ENCODE measurements around the gene YTHDC1.

DNA sequence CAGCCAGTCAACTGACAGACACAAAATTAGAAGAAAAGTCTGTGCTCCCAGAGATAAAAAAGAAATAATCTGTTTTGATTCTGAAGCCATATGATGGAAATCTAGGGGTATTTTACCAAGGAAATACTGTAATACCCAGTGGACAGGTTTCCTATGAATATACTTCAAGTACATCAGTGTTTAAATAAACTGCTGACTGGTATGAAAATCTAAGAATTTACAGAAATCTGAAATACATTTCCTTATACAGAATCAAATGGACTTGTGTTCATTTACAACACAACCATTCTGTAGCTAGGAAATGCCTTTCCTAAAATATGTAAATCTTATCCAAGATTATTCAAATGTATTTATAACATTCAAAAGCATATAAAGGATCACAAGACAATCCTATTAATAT, 13.4 kb downstream of the YTHDC1 start:
- TF ChIP-seq, protein P1, sequence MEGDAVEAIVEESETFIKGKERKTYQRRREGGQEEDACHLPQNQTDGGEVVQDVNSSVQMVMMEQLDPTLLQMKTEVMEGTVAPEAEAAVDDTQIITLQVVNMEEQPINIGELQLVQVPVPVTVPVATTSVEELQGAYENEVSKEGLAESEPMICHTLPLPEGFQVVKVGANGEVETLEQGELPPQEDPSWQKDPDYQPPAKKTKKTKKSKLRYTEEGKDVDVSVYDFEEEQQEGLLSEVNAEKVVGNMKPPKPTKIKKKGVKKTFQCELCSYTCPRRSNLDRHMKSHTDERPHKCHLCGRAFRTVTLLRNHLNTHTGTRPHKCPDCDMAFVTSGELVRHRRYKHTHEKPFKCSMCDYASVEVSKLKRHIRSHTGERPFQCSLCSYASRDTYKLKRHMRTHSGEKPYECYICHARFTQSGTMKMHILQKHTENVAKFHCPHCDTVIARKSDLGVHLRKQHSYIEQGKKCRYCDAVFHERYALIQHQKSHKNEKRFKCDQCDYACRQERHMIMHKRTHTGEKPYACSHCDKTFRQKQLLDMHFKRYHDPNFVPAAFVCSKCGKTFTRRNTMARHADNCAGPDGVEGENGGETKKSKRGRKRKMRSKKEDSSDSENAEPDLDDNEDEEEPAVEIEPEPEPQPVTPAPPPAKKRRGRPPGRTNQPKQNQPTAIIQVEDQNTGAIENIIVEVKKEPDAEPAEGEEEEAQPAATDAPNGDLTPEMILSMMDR (IDR thresholded peaks at IDR 0.05) = no peak
- no peak for TF ChIP-seq POLR2AphosphoS5 (IDR thresholded peaks at IDR 0.05; ENCODE audit: low read depth, low read length)
- no peak for TF ChIP-seq SIN3A (IDR thresholded peaks at IDR 0.05; ENCODE audit: borderline replicate concordance, insufficient read depth, low read depth, low read length)
- TF ChIP-seq, protein P2, sequence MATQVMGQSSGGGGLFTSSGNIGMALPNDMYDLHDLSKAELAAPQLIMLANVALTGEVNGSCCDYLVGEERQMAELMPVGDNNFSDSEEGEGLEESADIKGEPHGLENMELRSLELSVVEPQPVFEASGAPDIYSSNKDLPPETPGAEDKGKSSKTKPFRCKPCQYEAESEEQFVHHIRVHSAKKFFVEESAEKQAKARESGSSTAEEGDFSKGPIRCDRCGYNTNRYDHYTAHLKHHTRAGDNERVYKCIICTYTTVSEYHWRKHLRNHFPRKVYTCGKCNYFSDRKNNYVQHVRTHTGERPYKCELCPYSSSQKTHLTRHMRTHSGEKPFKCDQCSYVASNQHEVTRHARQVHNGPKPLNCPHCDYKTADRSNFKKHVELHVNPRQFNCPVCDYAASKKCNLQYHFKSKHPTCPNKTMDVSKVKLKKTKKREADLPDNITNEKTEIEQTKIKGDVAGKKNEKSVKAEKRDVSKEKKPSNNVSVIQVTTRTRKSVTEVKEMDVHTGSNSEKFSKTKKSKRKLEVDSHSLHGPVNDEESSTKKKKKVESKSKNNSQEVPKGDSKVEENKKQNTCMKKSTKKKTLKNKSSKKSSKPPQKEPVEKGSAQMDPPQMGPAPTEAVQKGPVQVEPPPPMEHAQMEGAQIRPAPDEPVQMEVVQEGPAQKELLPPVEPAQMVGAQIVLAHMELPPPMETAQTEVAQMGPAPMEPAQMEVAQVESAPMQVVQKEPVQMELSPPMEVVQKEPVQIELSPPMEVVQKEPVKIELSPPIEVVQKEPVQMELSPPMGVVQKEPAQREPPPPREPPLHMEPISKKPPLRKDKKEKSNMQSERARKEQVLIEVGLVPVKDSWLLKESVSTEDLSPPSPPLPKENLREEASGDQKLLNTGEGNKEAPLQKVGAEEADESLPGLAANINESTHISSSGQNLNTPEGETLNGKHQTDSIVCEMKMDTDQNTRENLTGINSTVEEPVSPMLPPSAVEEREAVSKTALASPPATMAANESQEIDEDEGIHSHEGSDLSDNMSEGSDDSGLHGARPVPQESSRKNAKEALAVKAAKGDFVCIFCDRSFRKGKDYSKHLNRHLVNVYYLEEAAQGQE (IDR thresholded peaks at IDR 0.05; ENCODE audit: insufficient read depth in 1 of 2, low read depth in 2 of 2, low read length in 1 of 2) = no peak

All from Panc1 (cell line).